ENCODE results near the gene ADAP1.
"Not testable (repeated sequence)": the region's sequence is repeated elsewhere in the genome, so short reads cannot be mapped to it uniquely, and the experiment has no call there.

ADAP1 gene

GRCh38 chr7:957418-958220 lies 3.1 kb upstream of the ADAP1 start:
- no peak for DNase-seq

GRCh38 chr7:956031-956430 lies 1.6 kb upstream of the ADAP1 start:
- DNase-seq: no peak

GRCh38 chr7:953547-954327 lies 743 bp downstream of the ADAP1 start:
- DNase-seq: no peak

DNA sequence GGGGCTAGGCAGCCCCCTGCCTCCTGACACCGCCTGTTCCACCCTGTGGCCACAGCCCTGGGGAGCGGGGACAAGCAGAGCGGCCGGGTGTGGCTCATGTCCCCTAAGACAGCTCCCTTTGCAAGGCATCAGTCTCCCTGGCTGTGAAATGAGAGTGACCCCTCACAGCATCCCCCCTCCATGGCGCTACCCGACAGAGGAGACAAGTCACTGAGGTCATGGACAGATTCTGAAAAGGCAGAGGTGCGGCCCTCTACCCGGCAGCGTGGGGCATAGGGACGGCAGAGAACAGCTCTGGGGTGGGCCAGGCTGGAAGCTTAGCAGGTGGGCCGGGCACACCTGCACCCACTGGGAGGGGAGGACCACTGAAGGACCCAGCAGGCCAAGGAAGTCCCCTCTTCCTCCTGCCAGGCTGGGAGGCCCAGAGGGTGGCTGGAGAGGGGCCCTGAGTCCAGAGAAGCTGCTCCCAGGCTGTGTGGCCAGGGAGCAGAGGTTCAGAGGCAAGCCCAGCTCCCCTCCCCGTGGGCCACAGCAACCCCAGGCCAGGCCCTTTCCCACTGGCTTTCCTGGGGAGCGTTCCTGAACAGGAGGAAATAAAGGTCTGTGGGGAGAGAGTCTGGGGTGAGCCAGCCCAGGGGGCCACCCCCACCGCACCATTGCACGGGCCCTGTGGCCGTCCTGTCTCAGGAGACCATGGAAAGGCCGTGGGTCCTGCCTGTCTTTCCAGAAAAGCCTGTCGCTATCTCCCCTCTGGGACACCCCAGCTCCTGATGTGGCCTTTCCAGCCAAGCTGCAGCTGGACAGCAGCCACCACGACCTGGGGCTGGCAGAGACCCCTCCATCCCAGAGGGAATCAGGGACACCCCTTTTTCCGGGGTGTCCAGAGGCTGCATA lies 1.7 kb downstream of the ADAP1 start:
- no peak for DNase-seq

- no peak for DNase-seq
Observed at GRCh38 chr7:951881-952547, 2.5 kb downstream of the ADAP1 start.

GRCh38 chr7:949021-949934 lies 5.2 kb downstream of the ADAP1 start:
- no peak for DNase-seq

DNA sequence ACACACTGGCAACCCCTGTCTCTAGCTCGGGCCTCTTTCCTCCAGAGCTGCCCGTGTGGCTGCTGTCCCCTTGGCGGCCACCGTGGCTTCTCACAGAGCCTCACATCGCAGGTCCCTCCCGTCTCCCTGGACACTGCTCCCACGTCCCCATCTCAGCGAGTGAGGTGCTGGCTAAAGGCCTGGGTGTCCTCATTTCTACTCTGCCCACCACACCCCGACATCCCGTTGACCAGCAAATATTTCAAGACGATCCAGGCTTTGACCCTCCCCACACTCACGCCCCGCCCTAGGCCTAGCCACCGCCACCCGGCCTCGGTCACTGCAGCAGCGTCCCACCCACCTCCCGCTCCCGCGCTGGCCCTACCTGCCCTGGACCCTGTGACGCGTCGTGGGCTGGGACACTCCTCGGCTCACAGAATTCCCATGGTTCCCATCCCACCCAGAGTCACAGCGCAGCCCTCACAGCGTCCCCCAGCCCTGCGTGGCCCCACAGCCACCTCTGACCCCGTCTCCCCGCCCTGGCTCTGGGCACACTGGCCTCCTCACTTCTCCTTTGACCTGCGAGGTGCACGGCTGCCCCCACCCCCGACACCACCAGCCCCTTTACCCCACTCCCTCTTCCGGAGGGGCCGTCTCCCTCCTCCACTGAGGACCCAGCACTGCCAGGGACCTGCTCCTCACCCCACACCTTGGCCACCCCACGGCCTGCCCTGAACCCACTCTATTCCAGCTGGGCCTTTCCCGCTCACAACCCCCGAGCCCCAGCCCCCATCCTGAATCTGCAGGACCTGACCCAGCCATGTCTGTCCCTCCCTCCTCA lies 6.9 kb downstream of the ADAP1 start:
- DNase-seq: no peak

- no peak for DNase-seq
Observed at GRCh38 chr7:946256-946996, 8.1 kb downstream of the ADAP1 start.

DNA sequence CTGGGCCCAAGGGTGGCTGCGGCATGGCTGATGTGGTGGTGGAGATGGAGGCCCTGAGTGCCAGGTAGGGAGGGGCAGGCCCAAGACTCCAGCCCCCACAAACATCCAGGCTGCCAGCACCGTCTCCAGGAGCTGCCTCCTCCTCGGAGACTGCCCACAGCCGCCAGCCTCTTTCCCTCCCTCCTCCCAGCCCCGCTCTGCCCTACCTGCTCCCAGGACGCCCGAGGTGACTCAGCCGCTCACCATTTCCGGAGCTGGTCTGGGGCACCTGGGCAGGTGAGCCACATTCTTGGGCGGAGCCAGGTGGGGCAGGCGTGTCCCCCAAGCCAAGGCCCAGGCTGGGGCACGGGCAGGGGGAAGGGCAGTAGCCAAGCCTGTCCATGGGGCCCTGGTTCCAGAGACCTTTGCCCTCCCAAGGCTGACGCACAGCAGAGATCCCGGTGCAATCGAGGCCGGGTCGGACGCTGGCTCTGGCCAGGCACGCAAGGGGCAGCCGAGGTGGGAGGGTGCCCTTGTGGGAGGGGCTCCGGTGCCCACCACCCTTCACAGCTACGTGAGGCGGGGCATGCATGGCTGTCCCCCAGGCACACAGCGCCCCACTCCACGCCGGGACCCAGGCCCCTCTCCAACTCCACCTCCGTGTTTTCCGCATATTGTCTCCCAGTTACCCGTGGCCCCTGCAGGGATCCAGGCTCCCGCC lies 8.8 kb downstream of the ADAP1 start:
- no peak for DNase-seq

DNA sequence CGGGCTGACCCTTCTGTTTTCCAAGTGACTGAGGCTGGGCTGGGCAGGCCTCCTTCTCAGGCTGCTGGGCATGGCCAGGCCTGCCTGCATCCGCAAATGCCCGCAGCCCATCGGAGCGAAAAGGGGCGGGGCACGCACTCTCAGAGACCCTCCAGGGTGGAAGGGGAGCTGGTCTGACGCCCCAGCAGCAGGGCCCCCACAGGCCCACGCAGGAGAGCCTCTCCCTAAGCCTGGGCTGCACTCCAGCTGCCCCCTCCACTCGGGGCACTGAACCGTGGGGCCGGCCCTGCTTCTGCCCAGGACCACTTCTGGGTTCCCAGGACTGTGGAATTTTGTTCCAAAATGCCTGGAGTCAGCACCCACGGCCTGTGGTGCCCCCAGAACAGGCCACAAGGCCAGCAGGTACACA lies 9.3 kb downstream of the ADAP1 start:
- DNase-seq: no peak

DNA sequence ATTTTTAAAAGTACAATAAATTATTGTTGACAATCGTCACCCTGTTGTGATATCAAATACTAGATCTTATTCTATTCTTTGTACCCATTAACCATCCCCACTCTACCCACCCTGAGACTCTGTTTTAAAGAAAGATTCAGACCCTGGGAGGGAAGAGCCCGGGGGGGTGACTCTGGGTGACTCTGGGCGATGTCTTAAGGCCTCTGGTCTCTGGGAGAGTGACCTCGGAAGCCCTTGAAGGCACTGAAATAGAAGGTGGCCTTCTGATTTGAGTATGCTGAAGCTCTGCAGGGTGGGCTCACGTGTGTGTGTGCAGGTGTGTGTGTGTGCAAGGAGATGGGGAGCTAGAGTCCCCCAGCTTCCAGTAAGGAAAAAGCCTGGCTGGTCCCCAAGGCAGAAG lies 9.7 kb downstream of the ADAP1 start:
- DNase-seq: no peak

DNA sequence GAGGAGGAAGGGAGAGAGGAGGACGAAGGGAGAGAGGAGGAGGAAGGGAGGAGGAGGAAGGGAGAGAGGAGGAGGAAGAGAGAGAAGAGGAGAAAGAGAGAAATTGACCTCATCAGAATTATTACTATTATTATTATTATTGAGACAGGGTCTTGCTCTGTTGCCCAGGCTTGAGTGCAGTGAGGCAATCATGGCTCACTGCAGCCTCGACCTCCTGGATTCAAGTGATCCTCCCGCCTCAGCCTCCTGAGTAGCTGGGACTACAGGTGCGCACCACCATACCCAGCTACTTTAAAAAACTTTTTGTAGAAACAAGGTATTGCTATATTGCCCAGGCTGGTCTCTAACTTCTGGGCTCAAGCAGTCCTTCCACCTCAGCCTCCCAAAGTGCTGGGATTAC lies 10.7 kb downstream of the ADAP1 start:
- DNase-seq: not testable (repeated sequence)

DNA sequence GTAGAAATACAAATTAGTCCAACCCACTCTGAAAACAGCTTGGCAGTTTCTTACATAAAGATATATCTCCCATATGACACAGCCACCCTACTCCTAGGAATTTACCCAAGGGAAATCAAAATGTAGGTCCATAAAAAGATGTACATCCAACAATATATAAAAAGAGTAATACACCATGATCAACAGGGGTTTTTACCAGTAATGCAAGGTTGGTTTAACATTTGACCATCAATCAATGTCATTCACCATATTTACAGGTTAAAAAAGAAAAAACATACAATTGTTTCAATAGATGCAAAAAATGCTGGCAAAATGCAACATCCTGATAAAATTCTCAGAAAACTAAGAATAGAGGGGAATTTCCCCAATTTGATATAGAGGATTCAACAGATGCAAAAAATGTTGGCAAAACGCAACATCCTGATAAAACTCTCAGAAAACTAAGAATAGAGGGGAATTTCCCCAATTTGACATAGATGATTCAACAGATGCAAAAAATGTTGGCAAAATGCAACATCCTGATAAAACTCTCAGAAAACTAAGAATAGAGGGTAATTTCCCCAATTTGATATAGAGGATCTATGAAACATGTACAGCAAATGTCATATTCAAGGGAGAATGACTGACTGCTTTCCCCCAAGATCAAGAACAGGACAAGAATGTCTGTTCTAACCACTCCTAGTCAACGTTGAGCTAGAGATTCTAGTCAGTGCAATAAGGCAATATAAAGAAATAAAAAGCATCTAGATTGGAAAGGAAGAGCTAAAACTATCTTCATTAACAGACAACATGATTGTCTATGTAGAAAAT lies 13.7 kb downstream of the ADAP1 start:
- DNase-seq: no peak

DNA sequence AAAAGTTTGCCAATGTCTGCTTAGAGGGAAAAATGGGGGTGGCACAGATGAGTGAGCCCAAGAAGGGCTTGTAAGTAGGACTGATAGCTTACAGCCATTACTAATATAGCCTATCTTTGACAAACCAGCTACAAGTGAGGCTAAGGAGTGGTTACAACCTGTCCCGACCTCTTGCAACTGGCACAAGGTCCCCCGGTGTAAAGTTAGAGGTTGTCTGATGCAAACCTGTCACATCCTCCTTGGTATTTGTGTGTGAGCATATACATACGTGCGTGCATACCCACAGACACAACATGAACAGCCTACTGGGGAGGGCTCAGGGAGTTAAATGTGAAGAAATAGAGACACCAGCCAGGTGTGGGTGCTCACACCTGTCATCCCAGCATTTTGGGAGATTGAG lies 14.6 kb downstream of the ADAP1 start:
- DNase-seq: no peak

- DNase-seq: no peak
Observed at GRCh38 chr7:938546-939185, 15.8 kb downstream of the ADAP1 start.

DNA sequence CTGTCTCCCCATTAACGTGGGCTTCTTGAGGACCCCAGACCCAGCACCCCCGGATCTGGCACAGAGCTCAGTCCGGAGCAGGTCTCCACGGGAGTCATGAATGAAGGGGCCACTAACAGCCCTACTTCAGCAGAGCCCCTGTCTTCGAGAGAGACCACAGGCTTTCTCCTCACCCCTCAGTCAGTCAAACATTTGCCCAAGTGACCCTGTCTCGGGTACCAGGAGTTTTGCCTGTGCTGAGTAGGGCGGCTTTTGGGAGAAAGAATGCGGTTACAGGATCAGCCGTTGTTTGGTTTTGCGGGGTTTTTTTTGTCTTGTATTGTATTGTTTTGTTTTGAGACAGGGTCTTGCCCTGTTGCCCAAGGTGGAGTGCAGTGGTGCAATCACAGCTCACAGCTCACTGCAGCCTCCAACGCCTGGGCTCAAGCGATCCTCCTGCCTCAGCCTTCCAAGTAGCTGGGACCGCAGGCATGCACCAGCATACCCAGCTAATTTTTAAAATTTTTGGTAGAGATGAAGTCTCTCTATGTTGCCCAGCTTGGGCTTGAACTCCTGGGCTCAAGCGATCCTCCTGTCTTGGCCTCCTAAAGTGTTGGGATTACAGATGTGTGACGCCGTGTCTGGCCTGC lies 16.5 kb downstream of the ADAP1 start:
- no peak for DNase-seq

- DNase-seq: peak; percentile 62
Observed at GRCh38 chr7:936386-937054, 18.0 kb downstream of the ADAP1 start.
